Stimulated activated CD4-positive, alpha-beta T cell treated with anti-CD3 and anti-CD28 coated beads, TNF-alpha, amount 100 ng/mL, for 4 hours (primary cell): ENCODE results near the gene HOXA5.

Experiments used
- DNase-seq, 3 experiments: peaks; one replicate each; pipeline ENCODE4 v3.0.0-alpha.2; 2020; ENCODE audit warnings: low read depth in 3 of 3

The HOXA5 gene

DNA sequence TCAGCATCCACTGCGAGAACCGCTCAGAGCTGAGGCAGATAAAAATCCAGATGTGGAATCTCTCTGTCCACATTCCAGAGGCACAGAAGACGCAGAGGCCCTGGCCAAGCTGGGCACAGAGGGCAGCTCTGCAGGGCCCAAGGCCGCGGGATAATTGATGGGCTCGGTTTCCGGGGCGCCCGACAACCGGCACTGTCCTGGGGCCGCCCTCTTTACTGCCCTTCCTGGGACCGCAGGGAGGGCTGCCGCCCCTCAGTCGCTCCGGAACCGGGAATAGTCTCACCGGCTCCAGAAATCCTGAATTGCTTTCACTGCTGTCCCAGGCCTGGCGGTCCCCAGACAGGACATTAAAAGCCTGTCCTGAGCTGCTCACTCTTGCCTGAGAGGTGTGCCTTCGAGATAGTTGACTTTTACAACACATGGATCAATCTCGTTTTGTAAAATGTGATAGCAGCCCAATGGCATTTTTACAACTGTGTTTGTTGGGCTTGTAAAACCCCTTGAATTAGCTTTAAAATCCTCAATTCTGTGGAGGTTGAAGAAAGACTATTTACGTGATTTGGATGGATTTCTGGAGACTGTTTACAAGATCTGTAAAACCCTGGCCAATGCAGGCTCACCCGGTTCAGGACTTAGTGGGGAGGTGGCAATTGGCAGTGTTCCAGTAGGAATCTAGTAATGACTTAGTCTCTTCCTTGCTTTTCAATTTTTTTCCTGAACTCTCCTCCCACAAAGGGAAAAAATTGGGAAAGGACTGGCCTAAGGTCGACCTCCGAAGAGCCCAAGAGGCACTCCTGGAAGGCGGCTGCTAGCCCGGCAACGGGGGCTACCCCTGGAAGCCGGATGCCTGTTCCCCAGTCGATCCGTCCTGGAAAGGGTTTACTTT lies 5.5 kb upstream of the HOXA5 start:
- DNase-seq: no peak

DNA sequence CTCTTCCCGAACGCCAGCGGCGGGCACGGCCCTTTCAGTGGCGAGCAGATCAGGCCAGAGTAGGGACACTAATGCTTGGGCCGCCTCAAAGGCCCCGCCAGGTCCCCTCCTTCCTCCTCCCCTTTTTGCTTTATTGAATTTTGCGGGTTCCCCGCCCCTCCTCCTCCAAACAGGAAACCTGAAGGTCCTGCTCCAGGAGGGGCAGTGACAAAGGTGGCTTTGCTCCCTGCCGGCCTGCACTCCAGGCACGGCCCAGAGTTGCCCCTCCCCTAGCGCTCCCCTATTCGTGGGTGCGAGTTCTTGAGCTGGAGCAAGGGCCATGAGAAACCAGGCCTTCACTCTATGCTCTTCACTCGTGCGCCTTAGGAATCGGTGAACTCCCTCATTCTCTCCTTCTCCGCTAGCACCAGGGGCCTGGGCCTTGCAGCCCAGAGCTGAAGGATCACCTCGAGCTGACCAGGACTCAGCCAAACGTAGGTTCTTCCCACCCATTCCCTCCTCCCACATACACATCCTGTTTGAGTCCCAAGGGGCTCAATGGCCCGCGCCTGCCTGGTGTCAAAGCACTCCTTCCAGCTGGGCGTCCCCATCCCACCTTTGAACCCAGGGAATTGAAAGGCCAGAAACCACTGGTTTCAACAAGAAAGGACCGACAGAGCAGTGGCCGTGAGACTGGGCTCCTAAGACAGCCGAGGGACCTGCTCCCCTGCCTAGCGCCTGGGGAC lies 4.7 kb upstream of the HOXA5 start:
- DNase-seq: no peak

DNA sequence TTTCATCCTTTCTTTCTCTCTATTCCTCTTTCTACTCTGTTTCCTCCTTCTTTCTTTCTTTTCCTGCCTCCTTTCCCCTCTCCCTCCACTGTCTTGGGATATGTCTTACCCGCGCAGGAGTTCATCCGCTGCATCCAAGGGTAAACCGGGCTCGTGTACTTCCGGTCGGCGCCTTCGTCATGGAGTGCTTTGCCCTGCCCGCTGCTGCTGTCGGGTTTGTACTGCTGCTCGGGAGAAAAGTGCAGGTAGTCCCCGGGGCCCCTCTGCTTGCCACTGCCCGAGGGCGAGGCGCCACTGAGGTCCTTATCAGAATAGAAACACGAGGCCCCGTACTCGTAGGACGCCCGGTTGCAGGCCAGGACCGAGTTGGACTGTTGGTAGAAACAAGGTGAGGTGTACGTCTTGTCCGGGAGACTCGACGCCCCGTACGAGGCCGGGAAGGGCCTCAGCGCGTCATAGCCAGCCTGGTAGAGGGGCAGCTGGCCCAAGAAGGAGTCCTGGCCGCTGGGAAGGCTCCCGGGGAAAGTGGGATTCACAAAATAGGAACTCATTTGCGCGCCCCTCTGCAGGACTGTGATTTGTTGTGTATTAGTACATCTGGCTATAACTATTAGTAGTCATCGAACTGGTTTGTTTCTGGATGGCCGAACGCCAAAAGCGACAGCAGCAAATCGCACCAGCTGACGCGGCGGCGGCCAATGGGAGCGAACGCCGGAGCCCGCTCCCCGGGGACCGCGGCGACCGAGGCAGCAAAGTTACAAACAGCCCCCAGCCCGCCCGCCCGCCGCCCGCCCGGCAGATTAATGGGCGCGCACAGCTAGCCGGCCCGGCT lies 3.9 kb upstream of the HOXA5 start, which contains the start of gene HOXA6:
Gene HOXA6, minus strand, starts transcription at position 576 of the 832 bp plus-strand sequence. Its CDS starts 25 bp downstream, at position 551.
- no peak for DNase-seq

DNA sequence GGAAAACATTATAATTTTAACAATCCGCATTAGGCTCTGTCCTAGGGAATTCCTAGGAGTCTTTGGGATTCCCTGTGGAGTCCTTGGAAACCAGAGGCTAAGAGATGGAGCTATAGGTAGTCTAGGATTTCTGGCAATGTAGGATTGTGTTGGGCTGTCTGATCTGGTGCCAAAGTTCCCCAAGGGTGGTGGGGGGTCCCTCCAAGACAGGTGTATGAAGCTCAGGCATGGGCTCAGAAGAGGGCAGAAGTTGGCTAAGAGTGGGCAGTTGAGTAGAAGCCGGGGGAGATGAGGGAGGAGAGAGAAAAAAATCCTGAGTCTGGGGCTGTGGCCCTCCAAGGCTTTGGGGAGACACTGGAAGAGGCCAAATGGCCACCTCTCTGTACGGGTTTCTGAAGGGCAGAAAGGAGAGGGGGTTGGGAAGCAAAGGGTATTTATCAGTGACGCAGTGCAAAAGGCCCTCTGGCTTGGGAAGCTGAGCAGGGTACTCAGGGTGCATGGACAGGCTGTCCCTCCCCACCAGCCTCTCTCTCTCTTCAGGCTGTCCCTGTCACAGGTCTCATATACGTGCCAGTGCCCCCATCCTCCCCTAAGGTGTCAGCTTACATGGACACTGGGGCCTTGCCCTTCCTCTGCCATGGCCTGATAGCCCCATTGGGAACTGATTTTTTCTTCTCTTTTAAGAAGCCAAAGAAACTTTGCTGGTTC lies 3.2 kb upstream of the HOXA5 start:
- DNase-seq: no peak

DNA sequence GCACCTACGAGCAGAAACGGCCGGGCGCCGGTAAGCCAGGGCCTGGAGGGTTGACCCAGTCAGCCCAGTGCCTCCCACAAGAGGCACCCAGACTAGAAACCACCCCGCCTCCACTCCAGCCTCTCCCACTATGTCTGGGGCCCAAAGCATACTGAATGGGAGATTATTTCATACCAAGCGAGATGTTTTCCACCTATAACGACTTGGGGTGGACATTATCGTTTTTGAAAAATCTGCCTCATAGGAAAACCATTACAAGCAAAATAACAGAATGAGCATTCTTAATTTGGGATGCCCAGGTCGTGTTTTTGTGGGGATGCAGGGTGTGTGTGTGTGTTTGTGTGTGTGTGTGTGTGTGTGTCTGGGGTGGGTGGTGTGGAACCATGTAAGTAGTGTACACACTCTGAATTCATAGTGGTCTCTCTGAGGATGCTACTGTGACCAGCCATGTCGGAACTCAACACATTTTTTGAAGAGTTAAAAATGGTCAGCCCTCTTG lies 2.5 kb upstream of the HOXA5 start:
- DNase-seq: no peak

DNA sequence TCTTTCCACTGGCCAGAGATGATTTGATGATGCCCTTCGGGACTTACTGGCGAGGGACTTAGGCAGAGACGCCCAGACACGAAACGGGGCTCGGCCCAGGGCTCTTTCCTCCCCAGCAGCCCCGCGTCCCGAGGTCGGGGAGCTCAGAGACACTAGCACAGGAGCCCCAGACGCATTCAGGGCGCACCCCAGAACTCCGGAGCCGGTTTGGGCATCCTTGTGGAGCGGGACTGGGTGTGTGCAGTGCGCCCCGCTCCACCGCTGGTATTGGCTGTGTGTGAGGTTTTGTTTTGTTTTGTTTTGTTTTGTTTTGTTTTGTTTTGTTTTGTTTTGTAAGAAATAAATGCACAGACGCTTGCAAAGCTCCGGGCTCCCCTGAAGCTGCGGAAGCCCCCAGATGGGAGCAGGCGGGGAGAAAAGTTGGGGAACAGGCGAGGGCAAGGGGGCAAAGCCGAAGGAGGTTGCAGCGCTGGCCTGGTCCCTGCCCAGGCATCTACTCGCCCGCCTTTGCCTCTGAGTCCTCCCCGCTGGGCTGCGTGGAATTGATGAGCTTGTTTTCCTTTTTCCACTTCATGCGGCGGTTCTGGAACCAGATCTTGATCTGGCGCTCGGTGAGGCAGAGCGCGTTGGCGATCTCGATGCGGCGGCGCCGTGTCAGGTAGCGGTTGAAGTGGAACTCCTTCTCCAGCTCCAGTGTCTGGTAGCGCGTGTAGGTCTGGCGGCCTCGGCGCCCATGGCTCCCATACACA lies 1.9 kb upstream of the HOXA5 start:
- DNase-seq: no peak

DNA sequence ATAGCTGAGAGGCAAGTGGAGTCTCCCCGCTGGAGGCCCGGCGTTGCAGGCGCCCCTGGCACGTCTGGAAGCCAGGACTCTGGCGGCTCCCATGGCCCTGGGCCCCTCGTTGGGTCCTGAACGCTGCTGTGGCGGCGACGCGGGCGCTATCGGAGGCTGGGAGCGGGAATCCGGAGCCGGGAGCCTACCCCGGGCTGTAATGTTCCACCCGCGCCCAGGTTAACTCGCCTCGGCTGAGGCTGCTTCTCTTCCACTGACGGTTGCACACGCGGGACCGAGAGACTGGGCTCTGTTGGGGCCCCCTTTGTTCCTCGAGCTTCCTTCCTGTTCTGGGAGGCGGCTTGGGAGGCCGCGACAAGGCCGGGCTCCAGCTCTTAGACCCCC lies 1.3 kb upstream of the HOXA5 start:
- DNase-seq: no peak

DNA sequence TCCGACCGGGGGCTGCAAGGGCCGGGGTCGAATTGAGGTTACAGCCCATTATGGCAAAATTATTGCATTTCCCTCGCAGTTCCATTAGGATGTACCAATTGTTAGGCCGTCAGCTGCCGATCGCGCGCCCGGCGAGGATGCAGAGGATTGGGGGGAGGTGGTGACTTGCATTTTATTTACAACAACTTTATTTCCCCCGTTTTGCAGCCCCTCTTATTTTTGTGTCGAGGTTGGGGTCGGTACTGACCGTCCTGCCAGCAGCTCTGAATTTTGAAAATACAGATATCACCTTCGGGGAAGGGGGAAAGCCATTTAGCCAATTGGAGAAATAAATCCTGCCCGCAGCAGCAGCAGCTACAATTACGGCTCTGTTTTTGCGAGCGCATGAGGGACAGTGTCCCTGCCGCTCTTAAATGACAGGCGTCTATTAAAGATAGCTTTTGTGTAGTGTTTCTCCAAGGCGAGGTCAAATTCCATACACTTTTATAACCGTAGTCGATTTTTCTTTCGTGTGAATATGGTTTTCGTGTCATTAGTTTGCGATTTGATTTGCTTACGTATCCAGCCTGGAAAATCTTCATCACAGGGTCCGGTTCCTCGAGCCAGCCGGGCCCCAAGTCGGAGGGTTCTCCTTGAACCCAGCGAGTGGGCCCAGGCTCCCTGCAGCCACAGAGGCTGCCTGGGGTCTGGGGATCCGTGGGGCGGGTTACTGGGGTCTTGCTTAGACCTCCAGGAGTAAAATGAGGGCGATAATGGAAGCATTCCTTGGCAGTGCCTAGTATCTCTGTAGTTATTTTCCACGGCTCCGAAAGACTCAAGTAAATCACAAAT lies 684 bp upstream of the HOXA5 start:
- DNase-seq: no peak

DNA sequence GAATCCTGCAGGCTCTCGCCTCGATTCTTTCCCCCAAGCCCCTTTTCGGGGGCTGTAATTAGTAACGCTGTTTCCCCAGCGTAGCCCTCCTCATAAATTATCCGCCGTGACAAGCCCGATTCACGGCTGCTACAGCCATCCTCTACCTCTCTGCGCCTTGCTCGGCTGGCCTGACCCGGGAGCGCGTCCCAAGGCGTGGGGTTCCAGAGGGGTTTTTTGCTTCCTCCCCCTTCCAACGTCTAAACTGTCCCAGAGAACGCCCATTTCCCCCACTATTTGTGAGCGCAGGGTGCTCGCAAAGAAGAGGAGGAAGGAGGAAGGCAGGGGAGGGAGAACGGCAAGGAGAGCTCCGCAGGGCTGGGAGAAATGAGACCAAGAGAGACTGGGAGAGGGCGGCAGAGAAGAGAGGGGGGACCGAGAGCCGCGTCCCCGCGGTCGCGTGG lies 880 bp downstream of the HOXA5 start:
- DNase-seq: no peak

DNA sequence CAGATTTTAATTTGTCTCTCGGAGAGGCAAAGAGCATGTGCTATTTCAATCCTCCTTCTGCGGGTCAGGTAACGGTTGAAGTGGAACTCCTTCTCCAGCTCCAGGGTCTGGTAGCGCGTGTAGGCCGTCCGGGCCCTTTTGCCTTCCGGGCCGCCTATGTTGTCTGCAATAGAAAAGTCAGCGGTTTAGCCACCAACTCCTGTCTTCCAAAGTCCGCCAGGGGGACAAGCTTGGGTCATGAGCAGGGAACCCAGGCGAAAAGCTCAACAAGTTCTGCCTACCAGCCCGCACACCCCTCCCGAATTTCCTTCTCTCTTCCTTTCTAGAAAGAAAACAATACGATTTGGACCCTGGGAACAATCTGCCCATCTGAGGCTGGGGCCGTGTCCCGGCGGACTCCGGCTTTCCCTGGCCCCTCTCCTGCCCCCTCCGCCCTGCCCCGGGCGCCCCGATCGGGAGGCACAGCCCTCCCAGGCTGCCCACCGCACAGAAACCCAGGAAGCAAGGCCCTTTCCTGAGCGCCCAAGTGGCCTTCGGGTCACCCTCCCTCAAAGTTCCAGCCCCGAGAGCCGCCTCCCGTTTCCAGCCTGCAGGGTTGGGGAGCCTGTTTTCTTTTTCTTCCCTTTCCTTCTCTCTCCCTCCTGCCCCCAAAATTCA lies 1.4 kb downstream of the HOXA5 start:
- no peak for DNase-seq

DNA sequence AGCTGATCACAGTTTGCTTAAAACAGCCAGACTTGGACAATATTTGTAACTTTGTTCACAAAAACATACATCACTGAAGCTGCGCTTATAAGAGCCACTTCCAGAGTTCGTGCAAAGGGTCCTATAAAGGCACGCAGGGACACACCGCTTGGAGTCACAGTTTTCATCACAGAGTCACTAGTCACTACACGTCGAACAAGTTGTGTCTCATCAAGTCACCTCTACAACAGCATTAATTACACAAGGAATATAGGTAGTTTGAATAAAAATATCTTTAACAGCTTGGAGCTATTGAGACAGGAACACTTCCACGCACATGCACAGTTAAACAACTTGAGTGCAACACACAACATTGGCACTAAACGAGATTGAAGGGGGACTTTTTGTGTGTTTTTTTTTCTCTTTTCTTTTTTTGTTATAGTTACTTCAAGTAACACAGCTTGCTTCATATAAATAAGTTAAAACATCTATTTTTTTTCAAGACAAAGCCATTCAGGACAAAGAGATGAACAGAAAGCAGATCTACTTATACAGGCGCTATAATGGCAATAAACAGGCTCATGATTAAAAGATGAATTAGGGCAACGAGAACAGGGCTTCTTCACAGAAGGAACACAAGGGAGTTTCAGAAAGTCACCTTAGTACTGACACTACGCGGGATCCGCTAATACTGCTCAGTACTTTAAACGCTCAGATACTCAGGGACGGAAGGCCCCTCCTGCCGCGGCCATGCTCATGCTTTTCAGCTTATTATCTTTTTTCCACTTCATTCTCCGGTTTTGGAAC lies 2.2 kb downstream of the HOXA5 start:
- no peak for DNase-seq

DNA sequence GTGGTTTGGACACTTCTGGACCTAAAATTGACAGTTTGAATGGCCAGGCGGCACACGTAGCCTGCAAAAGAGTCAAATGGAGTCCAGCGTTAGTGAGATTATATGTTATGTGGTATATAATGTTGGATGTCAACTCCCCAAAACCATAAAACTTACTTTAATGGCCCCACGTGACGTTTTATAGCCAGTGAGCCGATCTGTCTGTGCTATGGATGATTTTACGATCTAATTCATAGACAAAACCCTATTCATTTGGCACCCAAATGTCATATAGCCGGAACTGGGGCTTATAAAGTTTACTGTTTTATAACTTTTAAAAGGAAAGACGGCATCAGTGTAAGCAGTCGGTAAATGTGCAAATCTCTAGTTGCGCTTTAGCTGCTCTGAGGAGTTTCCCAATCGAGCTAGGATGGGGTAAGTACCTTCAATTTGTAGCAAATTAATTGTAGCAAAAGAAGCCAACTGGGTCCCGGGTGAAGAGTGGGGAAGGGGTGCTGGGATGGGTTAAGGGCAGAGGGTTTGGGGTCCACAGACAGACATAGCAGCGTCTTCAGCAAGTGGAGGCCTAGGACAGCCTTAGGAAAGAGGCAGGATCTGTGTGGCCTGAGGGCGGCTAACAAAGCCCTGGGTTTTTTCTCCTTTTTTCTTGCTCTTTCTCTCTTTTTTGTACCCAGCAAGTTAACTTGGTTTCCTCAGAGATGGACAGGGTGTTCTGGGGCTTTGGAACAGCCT lies 3.2 kb downstream of the HOXA5 start:
- no peak for DNase-seq

DNA sequence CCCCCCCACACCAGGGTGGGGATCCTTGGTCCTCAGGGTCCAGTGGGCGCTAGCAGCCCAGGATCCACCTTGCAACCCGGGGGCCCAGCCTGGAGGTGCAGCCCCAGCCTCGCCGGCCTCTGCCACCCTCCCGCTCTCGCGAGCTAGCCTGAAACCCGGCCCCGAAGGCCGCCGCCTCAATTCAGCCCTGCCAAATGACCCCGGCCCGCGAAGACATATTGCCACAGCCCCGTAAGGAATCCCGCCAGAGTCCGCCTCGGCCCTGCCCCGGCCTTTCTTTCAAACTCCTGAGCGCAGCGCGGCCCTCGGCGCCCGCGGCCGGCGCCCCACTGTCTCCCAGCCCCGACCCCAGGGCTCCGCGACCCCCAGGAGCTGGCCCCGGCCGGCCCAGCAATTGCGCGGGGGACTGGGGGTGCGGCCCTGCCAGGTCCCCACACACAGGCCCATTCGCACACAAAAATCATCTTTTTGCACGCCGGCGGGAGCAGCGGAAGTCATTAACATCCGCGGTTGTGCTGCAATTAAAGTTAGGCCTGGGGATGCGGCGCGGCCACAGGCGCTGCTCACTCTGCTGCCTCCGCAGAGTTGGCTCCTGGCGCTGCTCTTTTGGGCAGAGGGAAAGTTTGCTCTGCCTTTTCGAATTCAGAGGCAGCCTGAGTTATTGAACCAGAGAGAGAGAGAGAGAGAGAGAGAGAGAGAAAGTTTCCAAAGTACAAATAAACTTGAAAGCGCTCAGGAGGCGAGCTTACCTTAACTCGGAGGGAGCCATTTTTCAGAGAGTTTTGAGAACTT lies 4.0 kb downstream of the HOXA5 start:
- DNase-seq: no peak

DNA sequence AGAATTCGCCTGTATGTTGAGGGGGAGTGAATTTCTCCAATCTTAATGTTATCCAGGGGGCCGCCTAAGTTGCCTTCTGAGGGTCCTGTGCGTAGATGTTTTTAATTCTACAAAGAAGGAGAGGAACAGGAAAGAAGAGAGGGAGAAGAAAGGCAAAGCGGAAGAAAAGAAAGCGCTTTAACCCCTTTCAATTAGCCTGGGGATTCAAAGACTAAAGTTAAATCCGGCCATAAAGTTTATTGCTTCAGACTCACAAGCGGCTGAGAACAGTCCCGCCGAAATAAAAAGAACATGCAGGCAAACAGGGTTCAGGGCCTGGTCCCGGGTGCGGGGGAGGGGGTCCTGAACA lies 4.5 kb downstream of the HOXA5 start:
- no peak for DNase-seq

DNA sequence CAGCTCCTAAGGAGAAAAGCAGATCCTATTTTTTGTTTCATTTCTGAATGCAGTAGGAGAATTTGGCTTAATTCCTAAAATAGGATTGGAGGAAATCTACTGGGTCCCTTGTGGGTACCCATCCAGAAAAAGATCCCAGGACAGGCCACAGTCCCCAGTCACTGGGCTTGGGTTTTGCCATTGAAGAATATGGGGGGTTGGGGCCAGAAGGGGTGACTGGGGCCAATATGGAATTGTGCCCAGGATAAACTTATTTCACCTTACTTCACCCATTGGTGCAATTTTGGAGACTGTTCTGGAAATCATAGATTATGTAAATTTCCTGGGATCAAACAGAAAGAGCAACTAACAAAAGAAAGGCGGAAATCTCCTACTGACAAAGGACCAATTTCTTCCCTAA lies 5.0 kb downstream of the HOXA5 start:
- no peak for DNase-seq

DNA sequence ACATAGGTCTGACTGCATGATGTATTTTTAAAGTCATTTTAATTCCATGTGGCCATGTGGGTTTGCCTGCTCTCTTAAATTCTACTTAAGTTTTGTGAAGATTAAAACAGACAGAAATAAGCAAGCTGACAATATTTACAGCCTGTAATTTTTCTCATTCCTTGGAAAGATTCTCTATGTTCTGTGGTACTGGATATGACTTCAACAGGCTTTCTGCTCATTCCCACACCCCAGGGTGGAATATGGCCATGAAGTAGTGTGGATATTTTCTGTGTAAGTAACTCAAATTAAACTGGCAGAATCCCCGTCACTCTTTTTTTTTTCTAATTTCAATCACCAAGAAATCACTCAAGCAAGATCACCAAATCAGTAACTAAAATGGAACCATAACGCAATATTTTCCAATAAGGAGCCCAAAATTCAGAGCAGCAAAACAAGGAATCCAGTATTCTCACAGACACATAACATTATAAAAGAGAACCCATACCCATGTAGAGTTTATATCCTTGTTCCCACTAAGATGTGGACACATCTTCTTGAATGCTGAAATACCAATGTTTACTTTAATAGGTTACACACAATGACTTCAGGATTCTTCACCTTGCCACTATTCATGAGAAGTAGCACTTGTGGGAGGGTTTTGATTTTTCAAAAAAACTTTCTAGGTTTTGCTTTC lies 5.7 kb downstream of the HOXA5 start:
- DNase-seq: no peak
